Measurements from ENCODE around the gene RCSD1.
"Not testable (repeated sequence)": the region's sequence is repeated elsewhere in the genome, so short reads cannot be mapped to it uniquely, and the experiment has no call there.

The RCSD1 gene

DNA sequence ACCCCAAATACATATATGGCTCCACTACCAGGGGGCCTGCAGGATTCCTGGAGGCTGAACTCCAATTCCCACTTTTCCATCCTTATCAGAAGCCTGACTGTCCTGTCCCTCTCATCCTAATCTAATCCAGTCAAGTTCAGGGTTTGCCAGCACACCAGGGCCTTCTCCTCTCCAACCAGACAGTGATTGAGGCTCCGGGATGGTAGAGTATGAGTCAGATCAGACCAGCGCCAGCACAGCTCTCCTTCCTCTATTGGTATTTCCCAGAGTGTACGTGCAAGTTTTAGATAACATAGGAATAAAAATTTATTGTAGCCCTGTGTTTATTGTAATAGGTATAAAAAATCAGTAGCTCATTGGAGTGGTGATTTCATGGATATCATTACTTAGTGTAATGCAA, 24.5 kb upstream of the RCSD1 start:
- no peaks in the 10 kb centered on the region for H3K27me3 ChIP-seq (ENCODE audit: insufficient read depth, poor library complexity, severe bottlenecking)
- DNase-seq (ENCODE audit: low read depth in 1 of 2, low spot score in 1 of 2) = no peak
- no peak overlapping the region for H3K4me3 ChIP-seq (replicated peaks; ENCODE audit: insufficient read depth, low read length)
- H3K27ac ChIP-seq (replicated peaks) = no peak overlapping the region
- TF ChIP-seq GABPA (IDR thresholded peaks at IDR 0.05; ENCODE audit: low read depth) (no peak), SPI1 (IDR thresholded peaks at IDR 0.05; ENCODE audit: borderline replicate concordance, low read depth) (no peak)
- TF ChIP-seq, protein P1, sequence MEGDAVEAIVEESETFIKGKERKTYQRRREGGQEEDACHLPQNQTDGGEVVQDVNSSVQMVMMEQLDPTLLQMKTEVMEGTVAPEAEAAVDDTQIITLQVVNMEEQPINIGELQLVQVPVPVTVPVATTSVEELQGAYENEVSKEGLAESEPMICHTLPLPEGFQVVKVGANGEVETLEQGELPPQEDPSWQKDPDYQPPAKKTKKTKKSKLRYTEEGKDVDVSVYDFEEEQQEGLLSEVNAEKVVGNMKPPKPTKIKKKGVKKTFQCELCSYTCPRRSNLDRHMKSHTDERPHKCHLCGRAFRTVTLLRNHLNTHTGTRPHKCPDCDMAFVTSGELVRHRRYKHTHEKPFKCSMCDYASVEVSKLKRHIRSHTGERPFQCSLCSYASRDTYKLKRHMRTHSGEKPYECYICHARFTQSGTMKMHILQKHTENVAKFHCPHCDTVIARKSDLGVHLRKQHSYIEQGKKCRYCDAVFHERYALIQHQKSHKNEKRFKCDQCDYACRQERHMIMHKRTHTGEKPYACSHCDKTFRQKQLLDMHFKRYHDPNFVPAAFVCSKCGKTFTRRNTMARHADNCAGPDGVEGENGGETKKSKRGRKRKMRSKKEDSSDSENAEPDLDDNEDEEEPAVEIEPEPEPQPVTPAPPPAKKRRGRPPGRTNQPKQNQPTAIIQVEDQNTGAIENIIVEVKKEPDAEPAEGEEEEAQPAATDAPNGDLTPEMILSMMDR (IDR thresholded peaks at IDR 0.05; ENCODE audit: insufficient read depth, low read length) = no peak
- TF ChIP-seq, protein P2, sequence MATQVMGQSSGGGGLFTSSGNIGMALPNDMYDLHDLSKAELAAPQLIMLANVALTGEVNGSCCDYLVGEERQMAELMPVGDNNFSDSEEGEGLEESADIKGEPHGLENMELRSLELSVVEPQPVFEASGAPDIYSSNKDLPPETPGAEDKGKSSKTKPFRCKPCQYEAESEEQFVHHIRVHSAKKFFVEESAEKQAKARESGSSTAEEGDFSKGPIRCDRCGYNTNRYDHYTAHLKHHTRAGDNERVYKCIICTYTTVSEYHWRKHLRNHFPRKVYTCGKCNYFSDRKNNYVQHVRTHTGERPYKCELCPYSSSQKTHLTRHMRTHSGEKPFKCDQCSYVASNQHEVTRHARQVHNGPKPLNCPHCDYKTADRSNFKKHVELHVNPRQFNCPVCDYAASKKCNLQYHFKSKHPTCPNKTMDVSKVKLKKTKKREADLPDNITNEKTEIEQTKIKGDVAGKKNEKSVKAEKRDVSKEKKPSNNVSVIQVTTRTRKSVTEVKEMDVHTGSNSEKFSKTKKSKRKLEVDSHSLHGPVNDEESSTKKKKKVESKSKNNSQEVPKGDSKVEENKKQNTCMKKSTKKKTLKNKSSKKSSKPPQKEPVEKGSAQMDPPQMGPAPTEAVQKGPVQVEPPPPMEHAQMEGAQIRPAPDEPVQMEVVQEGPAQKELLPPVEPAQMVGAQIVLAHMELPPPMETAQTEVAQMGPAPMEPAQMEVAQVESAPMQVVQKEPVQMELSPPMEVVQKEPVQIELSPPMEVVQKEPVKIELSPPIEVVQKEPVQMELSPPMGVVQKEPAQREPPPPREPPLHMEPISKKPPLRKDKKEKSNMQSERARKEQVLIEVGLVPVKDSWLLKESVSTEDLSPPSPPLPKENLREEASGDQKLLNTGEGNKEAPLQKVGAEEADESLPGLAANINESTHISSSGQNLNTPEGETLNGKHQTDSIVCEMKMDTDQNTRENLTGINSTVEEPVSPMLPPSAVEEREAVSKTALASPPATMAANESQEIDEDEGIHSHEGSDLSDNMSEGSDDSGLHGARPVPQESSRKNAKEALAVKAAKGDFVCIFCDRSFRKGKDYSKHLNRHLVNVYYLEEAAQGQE (IDR thresholded peaks at IDR 0.05; ENCODE audit: insufficient replicate concordance, low read depth) = no peak

DNA sequence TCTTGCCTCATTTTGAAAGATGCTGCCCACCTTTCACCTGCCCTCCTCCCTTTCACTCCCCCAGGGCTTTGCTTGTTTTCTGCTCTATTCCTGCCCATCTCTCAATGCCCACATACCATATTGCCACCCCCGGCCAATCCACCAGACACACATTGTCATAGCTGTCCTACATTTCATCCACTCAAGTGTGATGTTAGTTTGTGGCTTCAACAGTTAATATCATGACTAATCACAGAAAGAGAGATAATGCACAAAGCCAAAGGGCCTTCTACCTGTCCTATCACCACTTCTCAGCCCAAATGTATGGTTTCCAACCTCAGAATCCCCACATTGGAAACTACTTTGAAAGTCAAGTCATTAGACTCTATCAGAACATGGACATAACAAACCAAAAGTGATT, 18.0 kb upstream of the RCSD1 start:
- TF ChIP-seq, protein P2 (IDR thresholded peaks at IDR 0.05; ENCODE audit: insufficient replicate concordance, low read depth) = no peak
- TF ChIP-seq SPI1 (IDR thresholded peaks at IDR 0.05; ENCODE audit: borderline replicate concordance, low read depth) = no peak
- Histone ChIP-seq H3K27ac (replicated peaks) (peak overlapping the region; percentile 42), H3K27me3 (ENCODE audit: insufficient read depth, poor library complexity, severe bottlenecking) (no peaks in the 10 kb centered on the region), H3K4me3 (replicated peaks; ENCODE audit: insufficient read depth, low read length) (no peak overlapping the region)
- DNase-seq (ENCODE audit: low read depth in 1 of 2, low spot score in 1 of 2) = no peak

DNA sequence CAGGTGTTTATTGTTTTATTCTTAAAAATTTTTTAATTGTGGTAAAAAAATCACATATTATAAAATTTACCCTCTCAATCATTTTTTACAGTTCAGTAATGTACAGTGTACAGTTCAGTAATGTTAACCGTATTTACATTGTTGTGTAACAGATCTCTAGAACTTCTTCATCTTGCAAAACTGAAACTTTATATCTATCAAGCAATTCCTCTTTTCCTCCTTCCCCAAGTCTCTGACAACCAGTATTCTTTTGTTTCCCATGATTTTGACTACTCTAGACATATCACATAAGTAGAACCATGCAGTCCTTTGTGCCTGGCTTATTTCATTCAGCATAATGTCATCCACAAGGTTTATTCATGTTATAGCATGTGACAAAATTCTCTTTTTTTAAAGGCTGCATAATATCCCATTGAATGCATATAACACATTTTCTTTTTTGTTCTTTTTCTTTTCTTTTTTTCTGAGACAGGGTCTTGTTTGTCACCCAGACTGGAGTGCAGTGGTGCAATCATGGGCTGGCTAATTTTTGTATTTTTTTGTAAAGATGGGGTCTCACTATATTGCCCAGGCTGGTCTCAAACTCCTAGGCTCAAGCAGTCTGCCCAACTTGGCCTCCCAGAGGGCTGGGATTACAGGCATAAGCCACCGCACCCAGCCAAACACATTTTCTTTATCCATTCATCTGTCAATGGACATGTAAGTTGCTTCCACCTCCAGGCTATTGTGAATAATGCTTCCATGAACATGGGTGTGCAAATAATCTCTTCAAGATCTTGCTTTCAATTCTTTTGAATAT, 17.2 kb upstream of the RCSD1 start:
- TF ChIP-seq SPI1 (IDR thresholded peaks at IDR 0.05; ENCODE audit: borderline replicate concordance, low read depth) (peak; percentile 90), GABPA (IDR thresholded peaks at IDR 0.05; ENCODE audit: low read depth) (no peak)
- TF ChIP-seq, protein P1 (IDR thresholded peaks at IDR 0.05; ENCODE audit: insufficient read depth, low read length) = no peak
- TF ChIP-seq, protein P2 (IDR thresholded peaks at IDR 0.05; ENCODE audit: insufficient replicate concordance, low read depth) = no peak
- Histone ChIP-seq H3K27ac (replicated peaks) (peak overlapping the region; percentile 42), H3K4me3 (replicated peaks; ENCODE audit: insufficient read depth, low read length) (no peak overlapping the region), H3K27me3 (ENCODE audit: insufficient read depth, poor library complexity, severe bottlenecking) (no peaks in the 10 kb centered on the region)
- DNase-seq (ENCODE audit: low read depth in 1 of 2, low spot score in 1 of 2) = no peak

DNA sequence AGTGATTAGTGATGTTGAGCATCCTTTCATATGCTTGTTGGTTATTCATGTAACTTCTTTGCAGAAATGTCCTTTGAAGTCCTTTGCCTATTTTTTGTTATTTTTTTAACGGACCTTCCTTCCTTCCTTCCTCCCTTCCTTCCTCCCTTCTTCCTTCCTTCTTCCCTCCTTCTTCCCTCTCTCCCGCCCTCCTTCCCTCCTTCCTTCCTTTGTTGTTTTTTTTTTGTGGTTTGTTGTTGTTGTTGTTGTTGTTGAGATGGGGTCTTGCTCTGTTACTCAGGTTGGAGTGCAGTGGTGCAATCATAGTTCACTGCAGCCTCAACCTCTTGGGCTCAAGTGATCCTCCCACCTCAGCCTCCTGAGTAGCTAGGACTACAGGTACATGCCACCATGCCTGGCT, 16.0 kb upstream of the RCSD1 start:
- not testable (repeated sequence) for H3K27ac ChIP-seq (replicated peaks); H3K4me3 ChIP-seq (replicated peaks; ENCODE audit: insufficient read depth, low read length); DNase-seq (ENCODE audit: low read depth in 1 of 2, low spot score in 1 of 2); H3K27me3 ChIP-seq (ENCODE audit: insufficient read depth, poor library complexity, severe bottlenecking)
